ENCODE measurements around the gene MC1R. TPM values are rescaled to one million over a fixed set of nuclear protein-coding genes. Genes with fewer than 3 reads are reported as not detected.

The MC1R gene
- total RNA-seq, 2 donors from 2014 or later, result 2.1 to 4.3 TPM

Other genes with a start within 250 kb of the MC1R start
- 10 to 100 TPM; 86.1 to 92.7 TPM for gene CDK10, start 232.2 kb upstream of the MC1R start, total RNA-seq
- gene SPATA2L, start 217.2 kb upstream of the MC1R start, total RNA-seq, result 10 to 100 TPM; 16.3 to 27.9 TPM
- gene VPS9D1, start 198.0 kb upstream of the MC1R start, total RNA-seq, result 10 to 100 TPM; 19.6 to 23.2 TPM
- 10 to 100 TPM; 28.9 to 42.2 TPM for gene ZNF276, start 197.3 kb upstream of the MC1R start, total RNA-seq
- gene FANCA, start 102.2 kb upstream of the MC1R start, total RNA-seq, result 10 to 100 TPM; 11.1 to 26.6 TPM
- gene SPIRE2, start 90.4 kb upstream of the MC1R start, total RNA-seq, result 10 to 100 TPM; 70.2 to 97.7 TPM
- gene TCF25, start 45.3 kb upstream of the MC1R start, total RNA-seq, result 100 to 1,000 TPM; 152 to 210 TPM
- gene TUBB3, start 4.5 kb downstream of the MC1R start, total RNA-seq, result 1 to 10 TPM; 3.3 to 4.2 TPM
- 10 to 100 TPM; 25.4 to 34.0 TPM for gene DEF8, start 29.9 kb downstream of the MC1R start, total RNA-seq
- 1 to 10 TPM; 3.8 to 4.9 TPM for gene DBNDD1, start 100.6 kb downstream of the MC1R start, total RNA-seq
- not detected for gene PRDM7, start 158.5 kb downstream of the MC1R start, total RNA-seq

Measured in left colon (tissue), 2 donors.